GM18517 (cell line): ENCODE results near the gene CNMD.
"Not testable (repeated sequence)": the region's sequence is repeated elsewhere in the genome, so short reads cannot be mapped to it uniquely, and the experiment has no call there.

ENCODE experiments used
- ATAC-seq: cut with Tn5 transposase; IDR thresholded peaks from one replicate; pipeline ENCODE4 v1.9.1; 2021; ENCODE audit warnings: mild to moderate bottlenecking, moderate library complexity; ENCODE audit not compliant: unreplicated experiment

Gene CNMD

DNA sequence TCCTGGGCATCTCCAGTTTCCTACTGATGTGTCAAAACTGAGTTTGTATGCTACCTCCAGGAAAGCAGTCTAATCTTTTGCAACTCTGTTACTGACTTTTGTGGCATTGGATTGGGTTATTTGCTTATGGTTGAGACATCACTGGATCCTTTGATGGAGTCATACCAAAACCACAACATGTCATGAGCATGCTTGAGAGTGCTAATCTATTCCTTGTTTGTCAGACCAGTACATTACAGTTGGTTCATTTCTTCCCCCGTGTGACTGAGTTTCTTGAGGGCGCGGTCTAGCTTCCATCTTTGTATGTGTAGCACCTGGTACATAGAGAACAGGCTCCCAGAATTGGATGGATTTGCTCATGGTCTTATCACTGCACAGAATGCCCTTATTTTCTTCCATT is 43.8 kb downstream of the CNMD start:
- ATAC-seq = no peak

DNA sequence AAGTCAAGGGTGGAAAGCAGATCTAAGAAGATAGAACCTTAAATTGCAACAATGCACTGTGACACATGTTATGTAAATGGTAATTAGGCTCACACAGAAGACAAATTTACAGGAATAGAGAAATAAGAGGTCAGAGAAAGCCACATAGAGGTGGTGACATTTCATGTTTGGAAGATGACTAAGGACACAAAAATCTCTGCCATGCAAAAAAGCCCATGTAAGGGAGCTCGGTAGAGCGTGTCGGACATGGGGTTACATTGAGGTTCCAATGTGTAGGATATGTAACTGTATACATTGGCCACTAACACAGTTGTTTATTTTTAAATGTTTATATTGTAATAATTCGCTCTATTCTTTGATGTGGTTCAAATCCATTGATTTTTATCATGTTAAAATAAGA is 53.2 kb downstream of the CNMD start:
- no peak for ATAC-seq

DNA sequence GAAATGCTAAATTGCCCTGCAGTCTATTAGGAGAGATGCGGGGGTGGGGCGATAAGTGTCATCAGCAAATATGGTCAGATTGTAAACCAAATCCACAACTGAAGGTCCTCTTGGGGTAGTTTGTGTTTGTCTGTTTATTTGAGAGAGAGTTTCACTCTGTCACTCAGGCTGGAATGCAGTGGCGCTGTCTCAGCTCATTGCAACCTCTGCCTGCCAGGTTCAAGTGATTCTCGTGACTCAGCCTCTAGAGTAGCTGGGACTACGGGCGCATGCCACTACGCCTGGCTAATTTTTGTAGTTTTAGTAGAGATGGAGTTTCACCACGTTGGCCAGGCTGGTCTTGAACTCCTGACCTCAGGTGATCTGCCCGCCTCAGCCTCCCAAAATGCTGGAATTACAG is 53.8 kb downstream of the CNMD start:
- not testable (repeated sequence) for ATAC-seq

DNA sequence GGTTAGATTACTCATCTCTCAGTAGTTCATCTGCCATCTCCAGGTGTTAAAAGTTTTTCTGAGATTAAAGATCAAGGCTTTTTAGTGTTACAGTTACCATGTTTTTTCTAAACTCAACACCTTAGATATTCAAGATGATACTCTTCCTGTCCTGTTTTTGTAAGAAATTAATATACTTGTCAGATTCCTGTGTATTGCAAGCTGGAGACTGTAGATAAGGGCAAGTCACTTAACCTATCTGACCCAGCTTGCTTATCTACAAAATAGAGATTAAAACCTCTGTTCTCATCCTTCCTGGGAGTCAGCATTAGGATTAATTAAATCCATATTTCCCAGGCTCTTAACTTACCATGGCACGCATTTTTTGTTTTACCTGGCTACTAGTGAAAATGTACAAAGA is 61.8 kb downstream of the CNMD start:
- ATAC-seq = no peak

DNA sequence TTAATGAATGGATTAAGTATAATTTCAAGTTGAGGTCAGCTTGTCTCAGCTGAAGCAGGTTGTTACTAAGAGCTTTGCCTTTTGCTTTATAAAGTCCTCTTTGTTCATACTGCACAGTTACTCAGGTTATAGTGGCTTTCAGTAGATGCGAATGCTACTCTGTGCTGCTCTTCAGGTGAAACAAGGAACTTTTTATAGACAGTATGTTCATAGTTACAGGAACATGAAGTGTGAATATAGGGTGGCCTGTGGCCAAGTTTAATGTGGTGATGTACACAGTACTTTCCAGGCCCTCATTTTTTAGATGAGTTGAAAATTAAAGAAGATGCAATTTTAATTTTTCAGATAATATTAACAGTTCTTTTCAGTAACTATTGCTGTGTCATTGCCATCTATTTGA is 66.2 kb downstream of the CNMD start:
- no peak for ATAC-seq

DNA sequence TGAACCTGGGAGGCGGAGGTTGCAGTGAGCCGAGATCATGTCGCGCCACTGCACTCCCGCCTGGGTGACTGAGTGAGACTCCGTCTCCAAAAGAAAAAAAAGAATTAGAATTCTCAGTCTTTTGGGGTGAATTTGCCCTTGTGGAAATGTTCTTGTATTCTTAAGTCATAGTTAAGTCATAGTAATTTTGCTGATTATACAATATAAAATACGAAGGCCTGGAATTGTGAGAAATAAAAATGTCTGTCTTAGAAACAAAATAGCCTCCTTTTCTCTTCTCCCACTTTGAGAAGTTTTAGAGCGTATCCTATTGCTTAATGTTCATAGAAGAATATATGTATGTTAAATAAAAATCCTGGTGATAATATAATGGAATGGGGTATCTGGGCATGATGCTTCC is 68.9 kb downstream of the CNMD start:
- no peak for ATAC-seq

DNA sequence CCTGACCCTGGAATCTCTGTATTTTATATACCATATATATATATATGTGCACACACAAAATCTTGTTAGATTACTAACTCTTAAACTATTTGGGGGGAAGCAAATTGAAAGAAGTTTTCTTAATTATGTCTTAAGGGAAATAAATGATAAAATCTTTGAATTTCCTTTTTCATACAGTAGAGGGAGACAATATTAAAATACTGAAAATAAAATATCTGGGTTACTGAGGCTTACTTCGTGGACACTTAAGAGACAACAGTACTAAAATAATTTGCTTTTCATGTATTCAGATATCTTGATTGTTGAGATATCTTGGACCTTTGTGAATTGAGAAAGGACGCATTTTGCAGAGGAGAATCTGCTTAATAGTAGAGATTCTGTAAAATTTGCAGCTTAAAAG is 69.9 kb downstream of the CNMD start:
- ATAC-seq = no peak

DNA sequence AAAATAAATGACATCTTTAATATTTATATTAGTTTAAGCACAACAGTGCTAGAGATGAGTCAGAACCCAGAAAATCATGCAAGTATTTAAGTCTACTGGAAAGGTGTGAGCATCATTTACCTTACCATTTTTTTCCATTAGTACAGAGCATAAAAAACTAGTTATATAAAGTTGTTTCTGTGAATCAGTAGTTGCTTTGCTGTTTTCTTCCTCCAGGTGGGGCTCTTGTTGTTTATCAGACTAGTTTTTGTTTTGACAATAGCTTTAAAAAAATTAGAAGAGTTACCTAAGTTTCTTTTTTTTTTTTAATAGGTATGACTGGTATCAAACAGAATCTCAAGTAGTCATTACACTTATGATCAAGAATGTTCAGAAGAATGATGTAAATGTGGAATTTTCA is 74.3 kb downstream of the CNMD start:
- ATAC-seq = no peak

DNA sequence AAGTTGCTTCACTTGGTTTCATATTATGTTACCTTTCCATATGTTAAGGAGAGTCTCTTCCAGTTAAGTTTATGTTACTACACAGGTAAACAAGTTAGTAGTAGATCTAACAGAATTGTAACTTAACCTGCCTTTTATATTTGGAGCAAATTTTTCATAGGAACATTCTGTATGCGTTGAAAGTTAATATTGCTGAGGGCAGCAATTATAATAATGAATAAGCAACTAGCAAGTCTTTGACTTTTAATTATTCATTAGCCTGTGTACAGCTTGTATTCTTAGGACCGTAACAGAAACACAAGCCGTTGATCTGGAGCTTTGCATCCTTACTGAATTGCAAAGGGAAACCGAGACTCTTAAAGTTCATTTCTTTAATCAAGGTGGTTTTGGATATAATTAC is 75.3 kb downstream of the CNMD start:
- ATAC-seq = no peak

DNA sequence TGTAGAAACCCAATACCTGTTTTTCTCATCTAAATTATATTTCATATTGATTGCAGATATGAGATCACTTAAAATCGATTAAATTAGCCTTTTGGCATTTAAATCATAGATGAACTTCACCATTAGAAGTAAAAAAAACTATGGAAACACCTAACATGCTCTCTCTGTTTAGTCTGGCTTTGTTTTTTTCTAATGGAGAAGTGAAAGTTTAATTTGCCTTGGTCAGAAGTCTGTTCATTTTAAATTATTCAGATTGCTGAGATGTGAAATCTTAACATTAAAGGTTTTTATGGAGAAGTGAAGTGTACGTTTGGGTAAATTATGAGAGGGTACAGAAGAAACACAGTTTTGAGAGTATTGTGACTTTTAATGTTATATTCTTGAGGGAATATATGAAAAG is 80.3 kb downstream of the CNMD start:
- ATAC-seq = no peak
